ENCODE measurements around the gene MALRD1. TPM values are rescaled to one million over a fixed set of nuclear protein-coding genes. Genes with fewer than 3 reads are reported as not detected.

MALRD1 gene
- total RNA-seq, 5 donors from 2014 or later (not counting 1 experiment from before 2014, with no cell fraction given), result 0.32 TPM; not detected in 4

GRCh38 chr10:19195698-19196097 lies 147.1 kb downstream of the MALRD1 start:
- Histone ChIP-seq H3K27me3 (replicated peaks in 1 of 2; ENCODE audit: control insufficient read depth in 2 of 2, extremely low read depth in 1 of 2, insufficient read depth in 2 of 2, low read length in 1 of 2) (no peaks in the 10 kb centered on the region), H3K27ac (ENCODE audit: low read length) (no peak overlapping the region), H3K36me3 (ENCODE audit: control insufficient read depth in 2 of 2, extremely low read depth in 1 of 2, insufficient read depth in 1 of 2, low read length in 1 of 2) (no peaks in the 10 kb centered on the region), H3K4me1 (ENCODE audit: control insufficient read depth in 1 of 2, extremely low read depth in 1 of 2, insufficient read depth in 2 of 2, low read length in 2 of 2) (no peaks in the 10 kb centered on the region), H3K9me3 (no peaks in the 10 kb centered on the region), H3K4me3 (ENCODE audit: control insufficient read depth in 1 of 2, extremely low read depth in 1 of 2, low read length in 1 of 2) (no peak overlapping the region)
- CTCF ChIA-PET, result no interaction called here
- H3K27me3 Mint-ChIP-seq, result no peaks in the 10 kb centered on the region
- ATAC-seq (replicated peaks in 1 of 4) (no peak), DNase-seq (no peak)
- H3K4me1 Mint-ChIP-seq, result no peaks in the 10 kb centered on the region
- H3K36me3 Mint-ChIP-seq, result no peaks in the 10 kb centered on the region
- H3K4me3 Mint-ChIP-seq, result no peak overlapping the region
- POLR2A ChIA-PET, result no interaction called here
- peaks cover 0 to 6% (median 5%) of the 10 kb centered on the region in 3 donors for H3K9me3 Mint-ChIP-seq
- no peak overlapping the region for H3K27ac Mint-ChIP-seq
- 50% methylated on average over 5 of the region's 5 CpGs for WGBS (ENCODE audit: insufficient coverage)

GRCh38 chr10:19200211-19200610 lies 151.6 kb downstream of the MALRD1 start:
- Mint-ChIP-seq H3K9me3 (peaks cover 0 to 3% (median 0%) of the 10 kb centered on the region in 3 donors), H3K4me3 (no peak overlapping the region), H3K4me1 (no peaks in the 10 kb centered on the region), H3K27me3 (no peaks in the 10 kb centered on the region), H3K36me3 (no peaks in the 10 kb centered on the region), H3K27ac (no peak overlapping the region)
- no peak for DNase-seq
- Histone ChIP-seq H3K27ac (ENCODE audit: low read length) (no peak overlapping the region), H3K4me3 (ENCODE audit: control insufficient read depth in 1 of 2, extremely low read depth in 1 of 2, low read length in 1 of 2) (no peak overlapping the region), H3K36me3 (ENCODE audit: control insufficient read depth in 2 of 2, extremely low read depth in 1 of 2, insufficient read depth in 1 of 2, low read length in 1 of 2) (no peaks in the 10 kb centered on the region), H3K27me3 (replicated peaks in 1 of 2; ENCODE audit: control insufficient read depth in 2 of 2, extremely low read depth in 1 of 2, insufficient read depth in 2 of 2, low read length in 1 of 2) (no peaks in the 10 kb centered on the region), H3K9me3 (no peaks in the 10 kb centered on the region), H3K4me1 (ENCODE audit: control insufficient read depth in 1 of 2, extremely low read depth in 1 of 2, insufficient read depth in 2 of 2, low read length in 2 of 2) (no peaks in the 10 kb centered on the region)
- POLR2A ChIA-PET, result interaction anchor here (0.6 kb wide), 2 partner anchors 32 to 1717 kb away, joined by 6 to 8 read pairs; no protein-coding TSS in a partner anchor
- CTCF ChIA-PET, result interaction anchor here in 1 of 2 donors (0.6 kb wide), 1 partner anchor 145 kb away, joined by 5 read pairs; no protein-coding TSS in a partner anchor
- WGBS (ENCODE audit: insufficient coverage), result no CpG with 5 or more reads among the region's 2 CpGs
- no peak for ATAC-seq (replicated peaks in 1 of 4)

DNA sequence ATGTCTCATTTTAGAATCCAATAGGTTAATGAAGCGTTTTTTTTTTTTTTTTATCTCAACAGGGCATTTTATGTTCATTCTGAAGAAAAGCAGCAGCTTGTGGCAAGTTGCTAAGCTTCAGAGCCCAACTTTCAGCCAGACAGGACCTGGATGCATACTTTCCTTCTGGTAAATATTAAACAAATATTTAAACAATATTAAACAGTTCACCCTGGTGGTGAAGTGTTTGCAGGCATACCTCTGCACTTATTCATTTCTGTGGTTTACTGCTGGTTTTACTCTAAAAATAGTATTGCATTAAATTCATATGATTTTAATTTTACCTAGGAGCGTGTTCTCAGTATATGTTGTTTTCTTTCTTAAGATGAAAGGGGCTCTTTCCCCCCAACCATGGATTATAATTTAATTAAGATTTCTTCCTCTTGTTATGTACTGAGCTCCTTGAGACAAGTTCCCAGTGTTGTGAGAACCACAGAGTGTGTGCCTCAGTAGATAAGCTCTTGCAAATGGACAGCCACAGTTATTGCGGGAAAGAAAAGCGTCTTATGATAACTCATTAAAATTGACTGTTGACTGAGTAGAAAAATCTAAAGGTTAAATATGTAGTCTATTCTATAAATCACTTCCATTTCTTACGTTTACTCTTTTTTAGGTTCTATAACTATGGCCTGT lies 155.8 kb downstream of the MALRD1 start:
- Histone ChIP-seq H3K4me3 (ENCODE audit: control insufficient read depth in 1 of 2, extremely low read depth in 1 of 2, low read length in 1 of 2) (no peak overlapping the region), H3K4me1 (ENCODE audit: control insufficient read depth in 1 of 2, extremely low read depth in 1 of 2, insufficient read depth in 2 of 2, low read length in 2 of 2) (no peaks in the 10 kb centered on the region), H3K9me3 (no peaks in the 10 kb centered on the region), H3K36me3 (ENCODE audit: control insufficient read depth in 2 of 2, extremely low read depth in 1 of 2, insufficient read depth in 1 of 2, low read length in 1 of 2) (no peaks in the 10 kb centered on the region), H3K27ac (ENCODE audit: low read length) (no peak overlapping the region), H3K27me3 (replicated peaks in 1 of 2; ENCODE audit: control insufficient read depth in 2 of 2, extremely low read depth in 1 of 2, insufficient read depth in 2 of 2, low read length in 1 of 2) (no peaks in the 10 kb centered on the region)
- ATAC-seq (replicated peaks in 1 of 4), result no peak
- ChIA-PET POLR2A (no interaction called here), CTCF (interaction anchor here in 1 of 2 donors (0.5 kb wide), 1 partner anchor 66 kb away, joined by 3 read pairs; no protein-coding TSS in a partner anchor)
- Mint-ChIP-seq H3K27ac (no peak overlapping the region), H3K4me3 (no peak overlapping the region), H3K36me3 (no peaks in the 10 kb centered on the region), H3K4me1 (no peaks in the 10 kb centered on the region), H3K27me3 (no peaks in the 10 kb centered on the region), H3K9me3 (peaks cover 0 to 9% (median 7%) of the 10 kb centered on the region in 3 donors)
- DNase-seq, result no peak
- no CpG with 5 or more reads among the region's 5 CpGs for WGBS (ENCODE audit: insufficient coverage)

- Histone ChIP-seq H3K4me3 (ENCODE audit: control insufficient read depth in 1 of 2, extremely low read depth in 1 of 2, low read length in 1 of 2) (no peak overlapping the region), H3K4me1 (ENCODE audit: control insufficient read depth in 1 of 2, extremely low read depth in 1 of 2, insufficient read depth in 2 of 2, low read length in 2 of 2) (no peaks in the 10 kb centered on the region), H3K36me3 (ENCODE audit: control insufficient read depth in 2 of 2, extremely low read depth in 1 of 2, insufficient read depth in 1 of 2, low read length in 1 of 2) (no peaks in the 10 kb centered on the region), H3K27me3 (replicated peaks in 1 of 2; ENCODE audit: control insufficient read depth in 2 of 2, extremely low read depth in 1 of 2, insufficient read depth in 2 of 2, low read length in 1 of 2) (no peaks in the 10 kb centered on the region), H3K27ac (ENCODE audit: low read length) (no peak overlapping the region), H3K9me3 (no peaks in the 10 kb centered on the region)
- H3K4me3 Mint-ChIP-seq, result no peak overlapping the region
- H3K9me3 Mint-ChIP-seq, result peaks cover 6 to 8% (median 7%) of the 10 kb centered on the region in 3 donors
- no peaks in the 10 kb centered on the region for H3K4me1 Mint-ChIP-seq
- WGBS (ENCODE audit: insufficient coverage), result no CpG with 5 or more reads among the region's 3 CpGs
- H3K27me3 Mint-ChIP-seq, result no peaks in the 10 kb centered on the region
- no peak for ATAC-seq (replicated peaks in 1 of 4)
- DNase-seq, result no peak
- ChIA-PET POLR2A (no interaction called here), CTCF (no interaction called here)
- no peaks in the 10 kb centered on the region for H3K36me3 Mint-ChIP-seq
- no peak overlapping the region for H3K27ac Mint-ChIP-seq
Observed at GRCh38 chr10:19209319-19209718, 160.7 kb downstream of the MALRD1 start.

GRCh38 chr10:19212590-19212989 lies 164.0 kb downstream of the MALRD1 start:
- CTCF ChIA-PET, result interaction anchor here (0.7 to 1.0 kb wide), 2 partner anchors 10 to 260 kb away, joined by 3 to 4 read pairs; no protein-coding TSS in a partner anchor
- POLR2A ChIA-PET, result no interaction called here
- ATAC-seq (replicated peaks in 1 of 4), result no peak

GRCh38 chr10:19221216-19221615 lies 172.6 kb downstream of the MALRD1 start:
- POLR2A ChIA-PET, result no interaction called here
- DNase-seq, result no peak
- H3K4me3 Mint-ChIP-seq, result no peak overlapping the region
- Histone ChIP-seq H3K4me3 (ENCODE audit: control insufficient read depth in 1 of 2, extremely low read depth in 1 of 2, low read length in 1 of 2) (no peak overlapping the region), H3K27ac (ENCODE audit: low read length) (no peak overlapping the region), H3K36me3 (ENCODE audit: control insufficient read depth in 2 of 2, extremely low read depth in 1 of 2, insufficient read depth in 1 of 2, low read length in 1 of 2) (no peaks in the 10 kb centered on the region), H3K4me1 (ENCODE audit: control insufficient read depth in 1 of 2, extremely low read depth in 1 of 2, insufficient read depth in 2 of 2, low read length in 2 of 2) (no peaks in the 10 kb centered on the region), H3K9me3 (no peaks in the 10 kb centered on the region), H3K27me3 (replicated peaks in 1 of 2; ENCODE audit: control insufficient read depth in 2 of 2, extremely low read depth in 1 of 2, insufficient read depth in 2 of 2, low read length in 1 of 2) (no peaks in the 10 kb centered on the region)
- no peaks in the 10 kb centered on the region for H3K4me1 Mint-ChIP-seq
- peaks cover 8 to 13% (median 11%) of the 10 kb centered on the region in 3 donors for H3K9me3 Mint-ChIP-seq
- H3K27ac Mint-ChIP-seq, result no peak overlapping the region
- no peaks in the 10 kb centered on the region for H3K36me3 Mint-ChIP-seq
- no peak for ATAC-seq (replicated peaks in 1 of 4)
- no peaks in the 10 kb centered on the region for H3K27me3 Mint-ChIP-seq
- 80% methylated on average over 1 of the region's 3 CpGs for WGBS (ENCODE audit: insufficient coverage)
- CTCF ChIA-PET, result no interaction called here

More at GRCh38 chr10:19212590-19212989, 164.0 kb downstream of the MALRD1 start:
- no peak for DNase-seq
- Mint-ChIP-seq H3K9me3 (peaks cover 6 to 15% (median 7%) of the 10 kb centered on the region in 3 donors), H3K27ac (no peak overlapping the region), H3K4me3 (no peak overlapping the region), H3K4me1 (no peaks in the 10 kb centered on the region), H3K36me3 (no peaks in the 10 kb centered on the region), H3K27me3 (no peaks in the 10 kb centered on the region)
- Histone ChIP-seq H3K4me3 (ENCODE audit: control insufficient read depth in 1 of 2, extremely low read depth in 1 of 2, low read length in 1 of 2) (no peak overlapping the region), H3K9me3 (no peaks in the 10 kb centered on the region), H3K27me3 (replicated peaks in 1 of 2; ENCODE audit: control insufficient read depth in 2 of 2, extremely low read depth in 1 of 2, insufficient read depth in 2 of 2, low read length in 1 of 2) (no peaks in the 10 kb centered on the region), H3K27ac (ENCODE audit: low read length) (no peak overlapping the region), H3K36me3 (ENCODE audit: control insufficient read depth in 2 of 2, extremely low read depth in 1 of 2, insufficient read depth in 1 of 2, low read length in 1 of 2) (no peaks in the 10 kb centered on the region), H3K4me1 (ENCODE audit: control insufficient read depth in 1 of 2, extremely low read depth in 1 of 2, insufficient read depth in 2 of 2, low read length in 2 of 2) (no peaks in the 10 kb centered on the region)
- no CpG with 5 or more reads among the region's 5 CpGs for WGBS (ENCODE audit: insufficient coverage)
